Endothelial cell of coronary artery (primary cell): ENCODE measurements around the gene SAA4. TPM values are rescaled to one million over a fixed set of nuclear protein-coding genes. Genes with fewer than 3 reads are reported as not detected.

Experiments
- total RNA-seq: library from RNA; depleted of rRNA; stranded (reverse); fragments of >200 nt; gene quantifications from 2 replicates; pipeline ENCODE4 v1.2.3, GENCODE V29; 2014

The SAA4 gene, protein sequence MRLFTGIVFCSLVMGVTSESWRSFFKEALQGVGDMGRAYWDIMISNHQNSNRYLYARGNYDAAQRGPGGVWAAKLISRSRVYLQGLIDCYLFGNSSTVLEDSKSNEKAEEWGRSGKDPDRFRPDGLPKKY
- not detected in 2 replicates for total RNA-seq

DNA sequence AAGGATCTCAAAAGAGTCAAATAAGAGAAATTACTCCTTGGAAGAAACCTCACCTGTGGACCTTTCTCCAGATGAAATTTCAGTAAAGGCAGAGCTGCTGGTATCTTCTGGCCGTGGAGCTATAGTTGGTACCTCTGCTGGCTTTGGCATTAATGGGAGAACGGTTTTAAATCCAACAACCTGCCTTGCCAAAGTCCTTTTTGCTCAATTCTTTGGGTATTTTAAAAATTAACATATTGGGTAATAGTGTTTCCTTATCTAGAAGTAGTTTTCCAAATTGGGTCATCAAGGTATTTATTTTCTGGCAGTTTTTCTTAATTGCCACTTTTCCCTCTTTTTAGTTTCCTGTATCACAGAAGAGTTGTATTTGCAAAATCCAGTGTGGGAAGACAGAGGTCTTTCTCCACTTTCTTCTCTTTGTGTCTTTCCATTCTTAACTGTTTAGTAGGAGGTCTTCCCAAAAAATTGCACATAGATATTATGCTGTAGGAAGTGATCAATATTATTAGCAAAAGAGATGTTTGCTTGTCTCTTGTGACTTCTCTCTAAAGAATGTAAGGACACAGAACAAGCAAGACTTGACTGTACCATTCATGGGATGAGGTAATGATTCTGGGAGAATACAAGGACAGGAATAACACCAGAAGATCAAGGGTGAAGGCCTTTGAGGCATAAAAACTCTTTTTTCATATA is at the start of gene SAA4:
TSS of gene SAA4 (minus strand) at position 139 of the 693 bp plus-strand sequence. CDS start 876 bp downstream, outside the sequence.

DNA sequence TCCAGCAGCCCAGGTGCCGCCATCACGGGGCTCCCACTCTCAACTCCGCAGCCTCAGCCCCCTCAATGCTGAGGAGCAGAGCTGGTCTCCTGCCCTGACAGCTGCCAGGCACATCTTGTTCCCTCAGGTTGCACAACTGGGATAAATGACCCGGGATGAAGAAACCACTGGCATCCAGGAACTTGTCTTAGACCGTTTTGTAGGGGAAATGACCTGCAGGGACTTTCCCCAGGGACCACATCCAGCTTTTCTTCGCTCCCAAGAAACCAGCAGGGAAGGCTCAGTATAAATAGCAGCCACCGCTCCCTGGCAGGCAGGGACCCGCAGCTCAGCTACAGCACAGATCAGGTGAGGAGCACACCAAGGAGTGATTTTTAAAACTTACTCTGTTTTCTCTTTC is 29.3 kb upstream of the SAA4 start, which contains the start of gene SAA1:
TSS of gene SAA1 (plus strand) at position 316 of the 400 bp plus-strand sequence. CDS start 624 bp downstream, outside the sequence.

DNA sequence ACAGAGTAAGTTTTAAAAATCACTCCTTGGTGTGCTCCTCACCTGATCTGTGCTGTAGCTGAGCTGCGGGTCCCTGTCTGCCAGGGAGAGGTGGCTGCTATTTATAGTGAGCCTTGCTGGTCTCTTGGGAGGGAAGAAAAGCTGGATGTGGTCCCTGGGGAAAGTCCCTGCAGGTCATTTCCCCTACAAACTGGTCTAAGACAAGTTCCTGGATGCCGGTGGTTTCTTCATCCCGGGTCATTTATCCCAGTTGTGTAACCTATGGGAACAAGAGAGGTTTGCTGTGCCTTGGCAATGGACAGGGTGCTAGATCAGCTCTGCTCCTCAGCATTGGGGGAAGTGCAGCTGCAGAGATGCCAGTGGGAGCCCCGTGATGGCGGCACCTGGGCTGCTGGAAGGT is 12.0 kb upstream of the SAA4 start, which contains the start of gene SAA2:
TSS of gene SAA2 (minus strand) at position 108 of the 400 bp plus-strand sequence. CDS start 657 bp downstream, outside the sequence.

Other genes starting within 250 kb of the SAA4 start
- 13.3 and 21.8 TPM in 2 replicates for gene SERGEF, start 223.8 kb downstream of the SAA4 start, total RNA-seq
- under 0.01 TPM in 2 replicates for gene TPH1, start 190.5 kb downstream of the SAA4 start, total RNA-seq
- gene SAAL1, start 130.7 kb downstream of the SAA4 start, total RNA-seq, result 20.0 and 21.5 TPM in 2 replicates
- gene MRGPRX3, start 104.2 kb downstream of the SAA4 start, total RNA-seq, result 0.09 TPM in 1 of 2 replicates, not detected in the other
- gene MRGPRX4, start 64.0 kb downstream of the SAA4 start, total RNA-seq, result not detected in 2 replicates
- not detected in 2 replicates for gene SAA2, start 11.9 kb upstream of the SAA4 start, total RNA-seq
- not detected in 2 replicates for gene SAA1, start 29.5 kb upstream of the SAA4 start, total RNA-seq
- gene HPS5, start 85.3 kb upstream of the SAA4 start, total RNA-seq, result 32.2 and 36.2 TPM in 2 replicates
- gene GTF2H1, start 85.8 kb upstream of the SAA4 start, total RNA-seq, result 47.4 and 48.7 TPM in 2 replicates
- 446 and 1,246 TPM in 2 replicates for gene LDHA, start 157.8 kb upstream of the SAA4 start, total RNA-seq
- 0.09 and 0.36 TPM in 2 replicates for gene LDHC, start 175.5 kb upstream of the SAA4 start, total RNA-seq
- gene LDHAL6A, start 219.1 kb upstream of the SAA4 start, total RNA-seq, result not detected in 2 replicates